PC-3 (cell line): ENCODE data around the gene CHRNA5. TPM values are rescaled to one million over a fixed set of nuclear protein-coding genes. Genes with fewer than 3 reads are reported as not detected.

Source experiments
- ATAC-seq: fragments of 200-7000 bp; cut with Tn5 transposase; 2 replicates; pipeline ENCODE4 v1.9.1; 2020; ENCODE audit warnings: mild to moderate bottlenecking, moderate library complexity
- BruUV-seq: library from RNA; stranded (reverse); fragments of 400-500 nt; replicated peaks from 2 replicates; lab custom pipeline; 2021; lab: Mats Ljungman, UMichigan
- CTCF ChIA-PET: fragments of 300-600 bp; sonication (Branson Sonifier 250); formaldehyde crosslinking; loops from one replicate; lab custom pipeline; 2022; ENCODE audit warnings: antibody characterized with exemption; lab: Charles Lee
- POLR2A ChIA-PET: fragments of 300-600 bp; sonication (Branson Sonifier 250); formaldehyde crosslinking; loops from one replicate; lab custom pipeline; 2022; ENCODE audit warnings: antibody characterized with exemption; ENCODE audit not compliant: unreplicated experiment; lab: Charles Lee
- DNase-seq: peaks from one replicate; pipeline ENCODE4 v3.0.0-alpha.2; 2015
- H2AFZ ChIP-seq: fragments of 300-600 bp; sonication (generic); 2 replicates; pipeline ENCODE4 v1.6.0; 2016; ENCODE audit warnings: antibody characterized with exemption, low read length
- H3F3A ChIP-seq: fragments of 300-600 bp; sonication (generic); one replicate; pipeline ENCODE4 v1.6.0; 2017; ENCODE audit warnings: antibody characterized with exemption, low read length, control low read depth, mild to moderate bottlenecking; ENCODE audit not compliant: unreplicated experiment
- H3K27ac ChIP-seq: fragments of 300-600 bp; sonication (generic); 2 replicates; pipeline ENCODE4 v1.5.1; 2016; ENCODE audit warnings: mild to moderate bottlenecking, low read length
- H3K27me3 ChIP-seq: fragments of 300-600 bp; sonication (generic); 2 replicates; pipeline ENCODE4 v1.6.1; 2016; ENCODE audit warnings: low read length, mixed read lengths
- H3K36me3 ChIP-seq: fragments of 300-600 bp; sonication (generic); 2 replicates; pipeline ENCODE4 v1.6.1; 2016; ENCODE audit warnings: low read depth, mixed run types, low read length, mixed read lengths
- H3K4me1 ChIP-seq: fragments of 300-600 bp; sonication (generic); 2 replicates; pipeline ENCODE4 v1.5.1; 2016; ENCODE audit warnings: low read length; ENCODE audit not compliant: insufficient read depth
- H3K4me2 ChIP-seq: fragments of 300-600 bp; sonication (generic); 2 replicates; pipeline ENCODE4 v1.6.0; 2016; ENCODE audit warnings: low read length
- H3K4me3 ChIP-seq: fragments of 300-600 bp; sonication (generic); 2 replicates; pipeline ENCODE4 v1.5.1; 2016; ENCODE audit warnings: mild to moderate bottlenecking, low read length, mixed read lengths
- H3K79me2 ChIP-seq: fragments of 300-600 bp; sonication (generic); 2 replicates; pipeline ENCODE4 v1.6.1; 2017; ENCODE audit warnings: low read length, mixed read lengths
- H3K9ac ChIP-seq: fragments of 300-600 bp; sonication (generic); 2 replicates; pipeline ENCODE4 v1.6.0; 2016; ENCODE audit warnings: mild to moderate bottlenecking, low read length
- H3K9me2 ChIP-seq: fragments of 300-600 bp; sonication (generic); replicated peaks from 2 replicates; pipeline ENCODE4 v1.6.1; 2016; ENCODE audit warnings: mixed run types, low read length, mixed read lengths
- H3K9me3 ChIP-seq: fragments of 300-600 bp; sonication (generic); 2 replicates; pipeline ENCODE4 v1.6.1; 2016; ENCODE audit warnings: low read length, mixed read lengths
- H4K20me1 ChIP-seq: fragments of 300-600 bp; sonication (generic); 2 replicates; pipeline ENCODE4 v1.6.1; 2016; ENCODE audit warnings: low read length, mixed read lengths
- CTCF ChIP-seq: fragments of 300-600 bp; sonication (generic); conservative IDR thresholded peaks from 2 replicates; pipeline ENCODE4 v1.5.1; 2017; ENCODE audit warnings: antibody characterized with exemption, low read depth, mild to moderate bottlenecking, low read length
- EZH2 ChIP-seq: fragments of 300-600 bp; sonication (generic); IDR thresholded peaks from one replicate; pipeline ENCODE4 v1.6.1; 2017; ENCODE audit warnings: antibody characterized with exemption, mild to moderate bottlenecking, low read length; ENCODE audit not compliant: unreplicated experiment
- EZH2phosphoT487 ChIP-seq: fragments of 300-600 bp; sonication (generic); IDR thresholded peaks from 2 replicates; pipeline ENCODE4 v1.6.1; 2018; ENCODE audit warnings: mild to moderate bottlenecking, antibody characterized with exemption, low read length, borderline replicate concordance
- intact Hi-C: fragments of 100-400 bp; cut with micrococcal nuclease; formaldehyde crosslinking; loops from 2 replicates; pipeline ENCODE4 v1.9.0; 2023
- total RNA-seq: library from RNA; depleted of rRNA; stranded (reverse); fragments of >200 nt; gene quantifications from 2 replicates; pipeline ENCODE4 v1.2.3, GENCODE V29; 2014

CHRNA5 gene
- total RNA-seq, 1 experiment from 2014 or later: 8.4 TPM

GRCh38 chr15:78636378-78636859, 71.1 kb downstream of the CHRNA5 start:
- TF ChIP-seq EZH2phosphoT487 (no peak), EZH2 (no peak), CTCF (no peak)
- H3K4me1 ChIP-seq: no peaks in the 10 kb centered on the region
- H3K4me3 ChIP-seq: no peak overlapping the region
- no peaks in the 10 kb centered on the region for H3F3A ChIP-seq
- intact Hi-C loops: no loop called here
- H3K9ac ChIP-seq: no peak overlapping the region
- H3K79me2 ChIP-seq: no peaks in the 10 kb centered on the region
- CTCF ChIA-PET: no interaction called here
- no peaks in the 10 kb centered on the region for H3K9me2 ChIP-seq
- H3K27me3 ChIP-seq: 0 out of 2 replicates have a peak, but pooled peaks cover 4% of the 10 kb centered on the region
- no peak for DNase-seq
- no peak overlapping the region for H3K27ac ChIP-seq
- no peak for ATAC-seq
- POLR2A ChIA-PET: no interaction called here
- H2AFZ ChIP-seq: no peak overlapping the region
- H3K9me3 ChIP-seq: no peaks in the 10 kb centered on the region
- BruUV-seq: no TSS peak
- no peaks in the 10 kb centered on the region for H3K36me3 ChIP-seq
- no peaks in the 10 kb centered on the region for H4K20me1 ChIP-seq
- H3K4me2 ChIP-seq: no peak overlapping the region

DNA sequence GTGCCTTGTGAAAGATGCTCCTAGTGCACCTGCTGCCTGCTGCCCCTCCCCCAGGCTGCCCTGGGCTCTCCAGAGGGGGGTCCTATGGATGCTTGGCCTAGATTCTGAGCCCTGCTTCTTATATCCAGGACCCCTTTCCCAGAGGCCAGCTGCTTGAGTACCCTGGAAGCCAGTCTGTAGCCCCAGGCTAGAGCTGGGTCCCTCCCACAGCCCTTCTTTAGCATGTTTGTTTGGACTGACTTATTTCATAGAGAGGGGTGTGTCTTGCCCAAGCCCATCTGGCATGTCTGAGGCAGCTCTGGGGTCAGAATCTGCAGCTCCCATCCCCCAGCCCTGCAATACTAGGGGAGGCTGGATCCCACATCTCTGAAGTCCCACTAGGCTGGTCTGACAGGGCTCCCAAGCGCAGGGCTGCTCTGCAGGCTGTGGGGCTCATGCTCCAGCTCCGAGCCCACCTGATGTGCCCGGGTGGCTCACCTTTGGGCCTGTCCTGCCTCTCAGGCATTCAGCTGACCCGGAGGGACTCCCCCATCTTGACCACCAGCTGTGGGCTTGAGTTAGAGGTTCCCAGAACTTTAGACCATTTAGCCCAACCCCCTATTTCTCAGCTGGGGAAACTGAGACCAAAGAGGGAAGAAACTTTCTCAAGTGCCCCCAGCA, 72.6 kb downstream of the CHRNA5 start:
- H3K36me3 ChIP-seq: no peaks in the 10 kb centered on the region
- H3K9me3 ChIP-seq: no peaks in the 10 kb centered on the region
- no peak overlapping the region for H2AFZ ChIP-seq
- no peaks in the 10 kb centered on the region for H3K4me1 ChIP-seq
- ChIA-PET CTCF (interaction anchor here (0.6 kb wide), 1 partner anchor 932 kb away, joined by 3 read pairs; no protein-coding TSS in a partner anchor), POLR2A (interaction anchor here (0.6 kb wide), 1 partner anchor 375 kb away, joined by 3 read pairs; no protein-coding TSS in a partner anchor)
- ATAC-seq: no peak
- no peaks in the 10 kb centered on the region for H3F3A ChIP-seq
- no peaks in the 10 kb centered on the region for H3K9me2 ChIP-seq
- H3K4me2 ChIP-seq: no peak overlapping the region
- no peak for DNase-seq
- H3K27me3 ChIP-seq: 0 out of 2 replicates have a peak, but pooled peaks cover 1% of the 10 kb centered on the region
- no peak overlapping the region for H3K27ac ChIP-seq
- no peak overlapping the region for H3K9ac ChIP-seq
- H4K20me1 ChIP-seq: no peaks in the 10 kb centered on the region
- BruUV-seq: no TSS peak
- intact Hi-C loops: no loop called here
- H3K79me2 ChIP-seq: no peaks in the 10 kb centered on the region
- H3K4me3 ChIP-seq: no peak overlapping the region
- TF ChIP-seq EZH2phosphoT487 (no peak), CTCF (no peak), EZH2 (no peak)
